C4-2B (cell line): ENCODE results near the gene TNNI3K.

Experiments used
- CTCF ChIP-seq: fragments of 450-650 bp; conservative IDR thresholded peaks from 2 replicates; pipeline ENCODE4 v1.5.1; 2017; ENCODE audit warnings: mild to moderate bottlenecking
- ZFX ChIP-seq: fragments of 450-650 bp; IDR thresholded peaks from 2 replicates; pipeline ENCODE4 v1.6.1; 2017

GRCh38 chr1:74222701-74223100 is 12.5 kb upstream of the TNNI3K start:
- TF ChIP-seq CTCF (no peak), ZFX (no peak)
